Skeletal muscle tissue (tissue), 4 donors: ENCODE results near the gene HIVEP1. TPM values are rescaled to one million over a fixed set of nuclear protein-coding genes. Genes with fewer than 3 reads are reported as not detected.

ENCODE experiments used
- H3K27ac ChIP-seq: one replicate; pipeline ENCODE4 v1.7.0; 2013; ENCODE audit warnings: mild to moderate bottlenecking, low read depth, low read length, inconsistent platforms
- H3K27me3 ChIP-seq, 3 donors: one replicate each; pipeline ENCODE4 v1.7.0; 2013; ENCODE audit warnings: low read length in 3 of 3; ENCODE audit not compliant: control insufficient read depth in 3 of 3, insufficient read depth in 3 of 3
- H3K36me3 ChIP-seq, 3 donors: one replicate each; pipeline ENCODE4 v1.7.0; 2013; ENCODE audit warnings: low read length in 3 of 3; ENCODE audit not compliant: control insufficient read depth in 3 of 3, insufficient read depth in 3 of 3
- H3K4me1 ChIP-seq, 3 donors: one replicate each; pipeline ENCODE4 v1.7.0; 2013; ENCODE audit warnings: low read length in 3 of 3, mild to moderate bottlenecking in 3 of 3; ENCODE audit not compliant: control insufficient read depth in 3 of 3, insufficient read depth in 3 of 3
- H3K4me3 ChIP-seq, 3 donors: one replicate each; pipeline ENCODE4 v1.7.0; 2013; ENCODE audit warnings: low read length in 3 of 3
- H3K9ac ChIP-seq, 3 donors: one replicate each; pipeline ENCODE4 v1.7.0; 2013; ENCODE audit warnings: low read length in 3 of 3, mild to moderate bottlenecking in 3 of 3, moderate library complexity in 2 of 3, low read depth in 1 of 3
- H3K9me3 ChIP-seq, 3 donors: one replicate each; pipeline ENCODE4 v1.7.0; 2013; ENCODE audit warnings: low read length in 3 of 3; ENCODE audit not compliant: control insufficient read depth in 3 of 3
- total RNA-seq: library from RNA; depleted of rRNA; stranded (reverse); fragments of >200 nt; gene quantifications from one replicate; pipeline ENCODE4 v1.2.3, GENCODE V29; 2014
- donor health status: Osteomylitis.

Gene HIVEP1
- total RNA-seq, 1 donor from 2014 or later, result 19.8 TPM

DNA sequence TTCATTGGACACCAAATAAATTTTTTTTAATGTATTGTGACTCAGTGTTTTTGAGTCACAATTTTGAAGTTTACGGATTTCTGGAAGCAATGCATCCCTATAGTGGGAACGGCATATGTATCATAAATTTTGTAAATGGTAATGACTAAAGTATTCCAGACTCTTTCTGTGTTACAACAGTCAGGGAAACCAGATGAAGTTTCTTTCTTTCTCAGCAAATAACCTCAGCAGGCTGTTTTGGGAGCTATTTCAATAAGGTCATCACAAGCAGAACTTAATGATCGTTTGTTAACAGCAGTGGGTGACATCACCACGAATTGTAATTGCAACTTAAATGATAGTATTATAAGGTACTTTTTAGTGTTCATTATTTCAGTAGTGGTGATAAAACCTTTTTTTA, 52.0 kb downstream of the HIVEP1 start:
- Histone ChIP-seq H3K36me3 (no peaks in the 10 kb centered on the region), H3K9ac (no peak overlapping the region), H3K4me3 (no peak overlapping the region), H3K4me1 (peaks cover 6 to 12% (median 9%) of the 10 kb centered on the region in 3 donors), H3K9me3 (no peaks in the 10 kb centered on the region), H3K27ac (no peak overlapping the region), H3K27me3 (no peaks in the 10 kb centered on the region)

DNA sequence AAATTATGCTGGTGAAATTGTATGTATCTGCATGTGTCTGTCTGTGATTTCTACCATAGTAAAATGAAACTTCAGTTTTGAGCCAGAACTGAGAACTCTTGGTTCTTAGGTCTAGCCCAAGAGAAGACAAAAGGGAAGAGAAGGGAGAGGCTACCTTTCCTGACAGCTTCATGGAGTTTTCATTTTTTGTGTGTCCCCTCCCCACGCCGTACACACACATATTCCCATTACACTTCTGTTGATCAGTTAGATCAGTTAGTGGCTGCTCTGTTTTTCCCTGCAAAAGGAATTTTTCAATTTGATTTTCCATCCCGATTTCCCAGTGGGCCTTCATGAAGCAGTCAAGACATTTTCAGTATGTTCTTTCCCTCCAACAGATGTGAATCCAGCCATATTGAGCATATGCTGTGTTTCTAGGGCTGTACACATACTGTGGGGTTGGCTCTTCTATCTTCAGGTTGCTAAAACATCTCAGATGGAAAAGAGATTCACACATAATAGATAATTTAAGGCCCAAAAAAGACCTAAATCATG, 52.5 kb downstream of the HIVEP1 start:
- Histone ChIP-seq H3K27ac (no peak overlapping the region), H3K36me3 (no peaks in the 10 kb centered on the region), H3K4me3 (no peak overlapping the region), H3K27me3 (no peaks in the 10 kb centered on the region), H3K9ac (no peak overlapping the region), H3K4me1 (peaks cover 3 to 9% (median 6%) of the 10 kb centered on the region in 3 donors), H3K9me3 (no peaks in the 10 kb centered on the region)

DNA sequence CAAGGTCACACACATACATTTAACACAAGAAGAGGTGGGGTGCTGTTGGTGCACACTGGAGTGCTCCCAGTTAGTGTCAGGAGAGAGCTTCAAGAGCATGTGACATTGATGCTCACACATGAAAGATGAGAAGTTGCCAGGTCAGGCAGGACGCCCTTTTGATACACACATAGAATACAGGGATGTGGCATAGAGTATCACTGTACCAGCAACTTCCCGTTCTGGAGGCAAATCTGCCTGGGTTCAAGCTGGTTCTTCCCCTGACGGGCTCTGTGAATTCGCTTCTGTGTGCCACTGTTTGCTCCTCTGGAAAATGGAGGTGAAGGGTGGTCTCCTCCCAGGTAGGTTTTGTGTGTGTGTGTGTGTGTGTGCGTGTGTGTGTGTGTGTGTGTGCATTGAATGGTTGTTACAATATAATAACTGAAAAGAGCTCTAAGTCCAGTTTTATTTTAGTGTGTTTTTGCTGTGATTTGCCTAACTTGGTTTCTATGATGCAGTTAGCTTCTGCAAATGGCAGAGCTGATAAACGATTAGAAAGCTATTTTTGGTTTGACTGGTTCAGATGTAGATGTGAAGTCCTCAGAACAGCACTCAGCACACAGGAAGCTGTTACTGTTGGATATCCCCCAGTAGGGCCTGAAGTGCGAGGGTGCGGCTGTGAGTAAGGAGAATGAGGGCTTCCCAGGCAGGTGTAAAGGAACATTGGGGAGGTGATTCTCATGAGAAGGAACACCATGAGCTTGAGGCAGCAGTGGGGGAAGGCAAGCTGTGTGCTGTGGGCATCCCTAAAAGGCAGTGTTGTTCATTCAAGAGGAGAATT, 53.4 kb downstream of the HIVEP1 start:
- H3K4me1 ChIP-seq, result peaks cover 2 to 8% (median 5%) of the 10 kb centered on the region in 3 donors
- H3K27ac ChIP-seq, result no peak overlapping the region

DNA sequence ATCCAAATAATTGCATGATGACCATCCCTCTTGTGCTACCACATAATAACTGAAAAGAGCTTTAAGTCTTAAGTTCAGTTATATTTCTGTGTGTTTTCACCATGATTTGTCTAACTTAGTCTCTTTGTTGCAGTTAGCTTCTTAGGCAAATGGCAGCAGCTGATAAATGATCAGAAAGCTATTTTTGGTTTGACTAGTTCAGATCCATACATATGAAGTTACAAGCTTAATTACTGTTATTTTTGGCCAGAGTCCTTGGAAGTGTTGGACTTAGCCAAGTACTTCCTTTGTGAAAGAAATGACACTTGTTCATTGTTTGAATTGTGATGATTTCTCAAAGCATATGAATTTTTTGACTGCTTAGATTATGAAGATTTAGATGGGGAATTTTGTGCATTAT, 54.2 kb downstream of the HIVEP1 start:
- Histone ChIP-seq H3K9ac (no peak overlapping the region), H3K9me3 (no peaks in the 10 kb centered on the region), H3K4me3 (no peak overlapping the region), H3K36me3 (no peaks in the 10 kb centered on the region), H3K27me3 (no peaks in the 10 kb centered on the region), H3K4me1 (peaks cover 2 to 10% (median 5%) of the 10 kb centered on the region in 3 donors), H3K27ac (no peak overlapping the region)

More for the DNA sequence above, 53.4 kb downstream of the HIVEP1 start:
- H3K9me3 ChIP-seq, result no peaks in the 10 kb centered on the region
- no peaks in the 10 kb centered on the region for H3K27me3 ChIP-seq
- no peak overlapping the region for H3K4me3 ChIP-seq
- no peaks in the 10 kb centered on the region for H3K36me3 ChIP-seq
- no peak overlapping the region for H3K9ac ChIP-seq

DNA sequence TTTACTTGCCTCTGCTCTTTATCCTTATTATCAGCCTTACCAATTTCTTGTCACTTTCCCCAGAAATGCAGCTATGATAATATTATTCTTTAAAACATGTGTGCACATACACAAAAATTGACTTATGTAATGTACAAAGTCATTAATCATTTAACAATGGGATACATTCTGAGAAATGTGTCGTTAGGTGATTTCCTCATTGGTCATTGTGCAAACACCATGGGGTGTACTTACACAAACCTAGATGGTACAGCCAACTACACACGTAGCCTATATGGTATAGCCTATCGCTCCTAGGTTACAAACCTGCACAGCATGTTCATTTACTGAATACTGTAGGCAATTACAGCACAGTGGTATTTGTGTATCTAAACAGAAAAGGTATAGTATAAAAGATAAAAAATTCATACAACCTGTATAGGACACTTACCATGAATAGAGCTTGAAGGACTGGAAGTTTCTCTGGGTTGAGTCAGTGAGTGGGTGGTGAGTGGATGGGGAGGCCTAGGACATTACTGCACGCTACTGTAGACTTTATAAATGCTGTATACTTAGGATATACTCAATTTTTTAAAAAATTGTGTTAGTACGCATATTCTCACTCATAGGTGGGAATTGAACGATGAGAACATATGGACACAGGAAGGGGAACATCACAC, 56.9 kb downstream of the HIVEP1 start:
- Histone ChIP-seq H3K27me3 (no peaks in the 10 kb centered on the region), H3K36me3 (no peaks in the 10 kb centered on the region), H3K9ac (no peak overlapping the region), H3K27ac (no peak overlapping the region), H3K9me3 (no peaks in the 10 kb centered on the region), H3K4me3 (no peak overlapping the region), H3K4me1 (peaks cover 2 to 10% (median 5%) of the 10 kb centered on the region in 3 donors)

DNA sequence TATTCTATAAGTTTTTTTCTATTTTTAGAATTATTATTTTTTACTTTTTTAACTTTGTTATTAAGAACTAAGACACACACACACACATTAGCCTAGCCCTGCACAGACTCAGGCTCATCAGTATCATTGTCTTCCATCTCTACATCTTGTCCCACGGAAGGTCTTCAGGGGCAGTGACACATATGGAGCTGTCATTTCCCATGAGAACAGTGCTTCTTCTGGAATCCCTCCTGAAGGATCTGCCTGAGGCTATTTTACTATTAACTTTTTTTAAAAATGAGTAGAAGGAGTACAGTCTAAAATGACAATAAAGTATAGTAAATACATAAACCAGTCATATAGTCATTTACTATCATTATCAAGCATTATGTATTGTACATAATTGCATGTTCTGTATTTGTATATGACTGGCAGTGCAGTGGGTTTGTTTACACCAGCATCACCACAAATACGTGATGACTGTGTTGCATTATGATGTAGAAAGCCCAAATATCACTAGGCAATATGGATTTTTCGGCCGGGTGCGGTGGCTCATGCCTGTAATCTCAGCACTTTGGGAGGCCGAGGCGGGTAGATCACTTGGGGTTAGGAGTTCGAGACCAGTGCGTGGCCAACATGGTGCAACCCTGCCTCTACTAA, 57.9 kb downstream of the HIVEP1 start:
- H3K4me1 ChIP-seq, result peaks cover 2 to 10% (median 5%) of the 10 kb centered on the region in 3 donors
- H3K9ac ChIP-seq, result no peak overlapping the region
- H3K27ac ChIP-seq, result no peak overlapping the region
- no peak overlapping the region for H3K4me3 ChIP-seq
- H3K9me3 ChIP-seq, result no peaks in the 10 kb centered on the region
- no peaks in the 10 kb centered on the region for H3K36me3 ChIP-seq
- H3K27me3 ChIP-seq, result no peaks in the 10 kb centered on the region

DNA sequence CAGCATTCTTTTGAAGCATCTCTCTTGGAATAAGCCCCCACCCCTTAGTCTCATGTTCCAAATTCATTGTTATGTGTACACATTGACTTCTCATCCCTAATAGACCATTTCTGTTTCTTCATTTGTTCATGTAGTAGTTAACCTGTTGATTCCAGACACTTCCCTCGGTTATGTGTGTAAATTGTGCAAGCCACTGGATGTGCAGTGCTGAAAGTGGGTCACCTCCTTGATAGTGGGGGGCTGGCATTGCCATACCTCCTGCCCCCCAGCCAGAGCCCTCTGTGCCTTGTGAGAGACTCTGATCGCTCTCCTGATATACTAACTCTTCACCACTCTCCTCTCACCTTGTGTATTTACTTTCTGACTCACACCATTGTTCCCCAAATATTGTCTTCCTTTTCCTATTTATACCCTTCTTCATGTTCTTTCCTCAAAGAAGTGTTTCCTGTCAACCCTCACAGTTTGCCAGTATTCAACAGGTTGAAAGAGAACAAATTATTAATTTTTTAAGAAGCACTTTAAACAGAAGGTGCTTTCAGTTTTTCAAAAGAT, 59.0 kb downstream of the HIVEP1 start:
- Histone ChIP-seq H3K9me3 (no peaks in the 10 kb centered on the region), H3K27ac (no peak overlapping the region), H3K4me3 (no peak overlapping the region), H3K36me3 (no peaks in the 10 kb centered on the region), H3K9ac (no peak overlapping the region), H3K27me3 (no peaks in the 10 kb centered on the region), H3K4me1 (peaks cover 0 to 3% (median 0%) of the 10 kb centered on the region in 3 donors)

DNA sequence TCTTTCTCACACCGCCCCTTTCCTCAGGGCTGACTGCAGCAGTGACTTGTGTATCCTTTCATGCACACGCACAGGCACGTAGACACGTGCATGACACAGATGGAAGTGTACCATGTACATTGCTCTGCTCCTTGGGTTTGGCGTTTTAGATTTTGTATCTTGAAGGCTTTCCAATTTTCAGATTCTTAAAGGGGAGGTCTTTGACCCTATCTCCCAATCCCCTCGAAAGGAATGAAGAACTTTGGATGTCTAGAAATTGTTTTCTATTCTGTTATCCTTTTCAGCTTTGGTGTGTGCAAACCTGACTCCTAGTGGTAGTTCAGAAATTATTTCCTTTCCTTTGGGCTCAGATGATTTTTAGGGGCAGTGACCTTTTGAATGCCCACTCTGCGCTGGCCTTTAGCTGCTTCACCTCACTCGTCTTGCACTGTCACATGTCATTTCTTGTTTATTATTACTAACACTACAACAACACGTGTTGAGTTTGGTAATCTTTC, 63.0 kb downstream of the HIVEP1 start:
- no peak overlapping the region for H3K27ac ChIP-seq
- no peaks in the 10 kb centered on the region for H3K27me3 ChIP-seq
- no peak overlapping the region for H3K9ac ChIP-seq
- no peaks in the 10 kb centered on the region for H3K9me3 ChIP-seq
- peaks cover 0 to 3% (median 0%) of the 10 kb centered on the region in 3 donors for H3K4me1 ChIP-seq
- no peaks in the 10 kb centered on the region for H3K36me3 ChIP-seq
- no peak overlapping the region for H3K4me3 ChIP-seq

DNA sequence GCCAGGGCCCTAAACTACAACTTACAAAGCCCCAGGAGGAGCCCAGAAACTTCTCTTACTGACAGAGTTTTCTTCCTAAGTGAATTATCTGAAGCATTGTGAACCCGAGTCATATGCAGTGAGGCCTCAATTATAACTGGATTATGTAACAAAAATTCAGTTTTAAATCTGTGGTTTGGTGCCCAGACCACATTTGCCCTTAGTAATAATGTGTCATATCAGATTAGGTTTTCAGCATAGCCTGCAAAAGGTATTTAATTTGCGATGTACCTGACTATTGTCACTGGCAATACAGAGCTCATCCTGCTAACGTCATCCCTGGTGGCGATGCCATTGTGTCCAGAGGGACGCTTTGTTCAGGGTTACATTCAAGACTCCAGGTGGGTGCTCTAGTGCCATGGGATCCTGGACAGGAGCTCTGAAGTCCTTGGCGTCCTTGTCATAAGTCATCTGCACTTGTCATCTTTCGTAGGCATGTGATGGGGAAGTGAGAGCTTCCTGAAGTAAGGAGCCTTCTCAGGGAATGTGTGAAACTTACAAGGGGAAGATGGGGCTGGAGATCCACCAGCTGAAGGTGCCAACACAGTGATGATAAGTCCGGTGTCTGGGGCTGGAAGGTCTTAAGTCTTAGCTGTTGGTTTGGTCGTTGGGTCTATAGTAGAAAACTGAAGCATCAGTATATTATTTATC, 65.1 kb downstream of the HIVEP1 start:
- H3K36me3 ChIP-seq, result no peaks in the 10 kb centered on the region
- H3K9me3 ChIP-seq, result no peaks in the 10 kb centered on the region
- H3K4me1 ChIP-seq, result no peaks in the 10 kb centered on the region
- no peak overlapping the region for H3K4me3 ChIP-seq
- H3K27me3 ChIP-seq, result no peaks in the 10 kb centered on the region
- no peak overlapping the region for H3K27ac ChIP-seq
- no peak overlapping the region for H3K9ac ChIP-seq
